ENCODE measurements around the gene NAALADL2.

DNA sequence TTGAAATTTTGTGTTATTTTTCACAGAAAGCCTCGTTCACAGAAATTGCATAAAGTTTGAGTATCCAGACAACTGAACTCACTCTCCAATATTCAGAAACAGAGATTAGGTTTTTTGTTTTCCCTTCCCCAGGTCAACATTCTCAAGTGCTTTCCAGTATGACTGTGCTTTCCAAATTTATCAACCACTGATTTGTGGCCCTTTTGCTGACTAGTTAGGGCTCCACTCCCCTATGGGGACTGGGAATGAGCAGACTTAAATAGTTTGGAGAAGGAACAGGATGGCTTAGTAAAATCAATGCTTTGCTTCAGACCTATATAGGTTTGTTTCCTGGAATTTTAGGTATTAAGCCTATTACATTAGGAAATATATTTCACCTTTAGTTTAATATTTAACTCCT, 38.2 kb upstream of the NAALADL2 start:
- TF ChIP-seq, protein P1, sequence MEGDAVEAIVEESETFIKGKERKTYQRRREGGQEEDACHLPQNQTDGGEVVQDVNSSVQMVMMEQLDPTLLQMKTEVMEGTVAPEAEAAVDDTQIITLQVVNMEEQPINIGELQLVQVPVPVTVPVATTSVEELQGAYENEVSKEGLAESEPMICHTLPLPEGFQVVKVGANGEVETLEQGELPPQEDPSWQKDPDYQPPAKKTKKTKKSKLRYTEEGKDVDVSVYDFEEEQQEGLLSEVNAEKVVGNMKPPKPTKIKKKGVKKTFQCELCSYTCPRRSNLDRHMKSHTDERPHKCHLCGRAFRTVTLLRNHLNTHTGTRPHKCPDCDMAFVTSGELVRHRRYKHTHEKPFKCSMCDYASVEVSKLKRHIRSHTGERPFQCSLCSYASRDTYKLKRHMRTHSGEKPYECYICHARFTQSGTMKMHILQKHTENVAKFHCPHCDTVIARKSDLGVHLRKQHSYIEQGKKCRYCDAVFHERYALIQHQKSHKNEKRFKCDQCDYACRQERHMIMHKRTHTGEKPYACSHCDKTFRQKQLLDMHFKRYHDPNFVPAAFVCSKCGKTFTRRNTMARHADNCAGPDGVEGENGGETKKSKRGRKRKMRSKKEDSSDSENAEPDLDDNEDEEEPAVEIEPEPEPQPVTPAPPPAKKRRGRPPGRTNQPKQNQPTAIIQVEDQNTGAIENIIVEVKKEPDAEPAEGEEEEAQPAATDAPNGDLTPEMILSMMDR (IDR thresholded peaks at IDR 0.05) = no peak
- no peak for TF ChIP-seq EZH2 (IDR thresholded peaks at IDR 0.05)

All from neural progenitor cell (in vitro differentiated cells).